Sigmoid colon (tissue), 7 donors: ENCODE data around the gene PGBD5. TPM values are rescaled to one million over a fixed set of nuclear protein-coding genes. Genes with fewer than 3 reads are reported as not detected.
A peak's percentile ranks its signal among the peaks of the same experiment; 100 is the strongest.

Experiments
- DNase-seq: peaks from one replicate; pipeline ENCODE4 v3.0.0-alpha.2; 2019
- H3K27ac ChIP-seq, 4 donors: fragments of 200-600 bp; sonication (generic); one replicate each; pipeline ENCODE4 v1.5.1; 2016 to 2019; ENCODE audit warnings: mild to moderate bottlenecking in 1 of 4
- H3K27me3 ChIP-seq, 3 donors: fragments of 200-600 bp; sonication (generic); one replicate each; pipeline ENCODE4 v1.5.1; 2019; ENCODE audit warnings: mild to moderate bottlenecking in 1 of 3
- H3K36me3 ChIP-seq, 4 donors: fragments of 200-600 bp; sonication (generic); one replicate each; pipeline ENCODE4 v1.5.1; 2016 to 2019
- H3K4me1 ChIP-seq, 4 donors: fragments of 200-600 bp; sonication (generic); one replicate each; pipeline ENCODE4 v1.5.1; 2017 to 2019
- H3K4me3 ChIP-seq, 4 donors: fragments of 200-600 bp; sonication (generic); one replicate each; pipeline ENCODE4 v1.5.1; 2017 to 2019; ENCODE audit warnings: mild to moderate bottlenecking in 2 of 4, moderate library complexity in 1 of 4
- H3K9me3 ChIP-seq, 4 donors: fragments of 200-600 bp in 3 of 4; sonication (generic) in 3 of 4; one replicate each; pipeline versions ENCODE4 v1.5.1 to v1.6.1; 2013 to 2019
- EP300 ChIP-seq, 4 donors: sonication (generic); formaldehyde crosslinking; IDR thresholded peaks; one replicate each; pipeline ENCODE4 v1.6.1; 2017; ENCODE audit warnings: antibody characterized with exemption in 4 of 4
- POLR2A ChIP-seq, 2 donors: fragments of 450-650 bp; IDR thresholded peaks; one replicate each; pipeline ENCODE4 v1.6.1; 2016; ENCODE audit warnings: antibody characterized with exemption in 2 of 2, mild to moderate bottlenecking in 2 of 2, moderate library complexity in 2 of 2
- POLR2AphosphoS5 ChIP-seq, 4 donors: sonication (generic); formaldehyde crosslinking; IDR thresholded peaks; one replicate each; pipeline ENCODE4 v1.6.1; 2017; ENCODE audit warnings: antibody characterized with exemption in 4 of 4
- WGBS, 2 donors: extraction: QIAGEN DNeasy Blood & Tissue Kit; methylation state at CpG; one replicate each; pipeline ENCODE4 v1.1.7; 2013; 5-methylcytosine and 5-hydroxymethylcytosine counted together
- intact Hi-C: fragments of 100-400 bp; cut with DNase I; formaldehyde crosslinking; loops from one replicate; pipeline ENCODE4 v1.15.1; 2023
- polyA plus RNA-seq, 3 donors: library from polyadenylated mRNA; stranded (reverse); fragments of 200-250 nt; gene quantifications; one replicate each; pipeline ENCODE4 v1.2.3, GENCODE V29; 2013
- total RNA-seq, 4 donors: library from RNA; depleted of rRNA; stranded (reverse); fragments of >200 nt; gene quantifications; one replicate each; pipeline ENCODE4 v1.1.0, GENCODE V29; 2016
- TF ChIP-seq, protein P1 (sequence below), 4 experiments: fragments of 450-650 bp in 3 of 4; fragments of 200-600 bp in 1 of 4; IDR thresholded peaks; one replicate each; pipeline ENCODE4 v1.5.1; 2016 to 2019; ENCODE audit warnings: antibody characterized with exemption in 4 of 4, mild to moderate bottlenecking in 3 of 4, moderate library complexity in 2 of 4
- donor health status: healthy with polysubstance abuse.
- donor health status: Bipolar disorder and iron deficiency.
- donor health status: healthy.

Gene PGBD5
- total and polyA plus RNA-seq, 7 donors: under 0.01 to 1.9 (median 1.1) TPM

DNA sequence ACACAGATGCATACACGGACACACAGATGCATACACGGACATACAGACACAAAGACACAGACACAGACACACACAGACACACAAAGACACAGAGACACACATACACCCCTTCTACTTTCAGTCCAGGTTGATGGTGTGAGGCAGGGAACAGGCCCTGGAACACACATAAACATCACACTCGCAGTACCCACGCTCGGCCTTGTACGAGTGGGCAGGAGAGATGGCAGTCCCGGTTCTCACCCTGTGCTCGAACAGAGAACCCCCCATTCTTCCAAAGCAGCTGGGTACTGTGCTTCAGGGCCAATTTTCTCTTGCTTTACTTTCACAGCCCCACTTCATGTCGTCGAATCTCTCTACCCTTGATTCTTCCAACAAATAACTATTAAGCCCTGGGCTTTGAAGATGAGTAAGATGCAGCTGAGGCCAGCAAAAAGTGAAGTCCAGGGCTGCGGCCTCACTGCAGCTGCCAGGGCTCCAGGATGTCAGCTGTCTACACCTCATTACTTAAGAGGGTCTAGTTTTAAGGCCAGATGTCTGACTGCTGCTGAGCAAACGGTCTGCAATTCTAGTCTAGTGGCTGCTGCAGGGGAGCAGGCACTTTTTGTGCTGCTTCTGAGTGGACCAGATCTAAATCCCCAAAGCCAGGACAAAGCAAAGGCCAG is 90.1 kb downstream of the PGBD5 start:
- intact Hi-C loops: no loop called here
- H3K4me1 ChIP-seq: peaks cover 0 to 10% (median 0%) of the 10 kb centered on the region in 4 donors
- no peak for DNase-seq
- H3K36me3 ChIP-seq: no peaks in the 10 kb centered on the region
- WGBS, 2 donors: 82 to 85% methylated on average over 12 of the region's 12 CpGs
- H3K9me3 ChIP-seq: no peaks in the 10 kb centered on the region
- H3K27ac ChIP-seq: no peak overlapping the region
- TF ChIP-seq POLR2A (IDR thresholded peaks at IDR 0.05) (no peak), POLR2AphosphoS5 (IDR thresholded peaks at IDR 0.05) (no peak), EP300 (IDR thresholded peaks at IDR 0.05) (no peak)
- TF ChIP-seq, protein P1, sequence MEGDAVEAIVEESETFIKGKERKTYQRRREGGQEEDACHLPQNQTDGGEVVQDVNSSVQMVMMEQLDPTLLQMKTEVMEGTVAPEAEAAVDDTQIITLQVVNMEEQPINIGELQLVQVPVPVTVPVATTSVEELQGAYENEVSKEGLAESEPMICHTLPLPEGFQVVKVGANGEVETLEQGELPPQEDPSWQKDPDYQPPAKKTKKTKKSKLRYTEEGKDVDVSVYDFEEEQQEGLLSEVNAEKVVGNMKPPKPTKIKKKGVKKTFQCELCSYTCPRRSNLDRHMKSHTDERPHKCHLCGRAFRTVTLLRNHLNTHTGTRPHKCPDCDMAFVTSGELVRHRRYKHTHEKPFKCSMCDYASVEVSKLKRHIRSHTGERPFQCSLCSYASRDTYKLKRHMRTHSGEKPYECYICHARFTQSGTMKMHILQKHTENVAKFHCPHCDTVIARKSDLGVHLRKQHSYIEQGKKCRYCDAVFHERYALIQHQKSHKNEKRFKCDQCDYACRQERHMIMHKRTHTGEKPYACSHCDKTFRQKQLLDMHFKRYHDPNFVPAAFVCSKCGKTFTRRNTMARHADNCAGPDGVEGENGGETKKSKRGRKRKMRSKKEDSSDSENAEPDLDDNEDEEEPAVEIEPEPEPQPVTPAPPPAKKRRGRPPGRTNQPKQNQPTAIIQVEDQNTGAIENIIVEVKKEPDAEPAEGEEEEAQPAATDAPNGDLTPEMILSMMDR (IDR thresholded peaks at IDR 0.05): no peak
- no peaks in the 10 kb centered on the region for H3K27me3 ChIP-seq
- H3K4me3 ChIP-seq: no peak overlapping the region

- intact Hi-C loops: no loop called here
Measured at GRCh38 chr1:230334447-230334837, 91.7 kb downstream of the PGBD5 start.

GRCh38 chr1:230333590-230334446 is 92.3 kb downstream of the PGBD5 start:
- no peak for DNase-seq
- intact Hi-C loops: no loop called here

More at GRCh38 chr1:230334447-230334837, 91.7 kb downstream of the PGBD5 start:
- no peak overlapping the region for H3K27ac ChIP-seq
- H3K9me3 ChIP-seq: no peaks in the 10 kb centered on the region
- 84 to 88% methylated on average over 3 of the region's 3 CpGs for WGBS, 2 donors
- H3K4me1 ChIP-seq: peaks cover 0 to 10% (median 0%) of the 10 kb centered on the region in 4 donors
- DNase-seq: no peak
- no peaks in the 10 kb centered on the region for H3K27me3 ChIP-seq
- TF ChIP-seq EP300 (IDR thresholded peaks at IDR 0.05) (no peak), POLR2AphosphoS5 (IDR thresholded peaks at IDR 0.05) (no peak), POLR2A (IDR thresholded peaks at IDR 0.05) (no peak)
- TF ChIP-seq, protein P1 (IDR thresholded peaks at IDR 0.05): no peak
- no peaks in the 10 kb centered on the region for H3K36me3 ChIP-seq
- no peak overlapping the region for H3K4me3 ChIP-seq

DNA sequence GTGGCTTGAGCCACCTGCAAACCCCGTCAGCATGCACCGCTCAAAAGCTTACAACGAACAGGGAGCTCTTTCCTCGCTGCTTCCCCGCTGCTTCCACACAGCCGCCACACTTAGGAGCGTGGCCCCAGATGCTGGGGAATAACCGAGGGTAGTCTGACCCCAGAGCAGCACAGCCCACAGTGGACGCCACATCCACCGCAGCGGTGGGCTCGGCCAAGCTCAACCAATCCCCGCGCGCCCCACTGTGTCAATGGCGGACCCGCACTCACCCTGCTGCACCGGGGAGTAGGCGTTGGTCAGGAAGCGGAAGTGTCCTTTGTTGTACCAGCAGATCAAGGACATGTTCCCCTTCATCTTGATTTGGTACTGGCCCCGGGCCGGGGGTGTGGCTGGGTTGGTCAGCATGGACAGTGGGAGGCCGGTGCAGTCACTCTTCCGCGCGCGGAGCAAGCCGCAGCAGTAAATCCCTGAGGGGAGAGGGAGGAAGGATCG is 93.5 kb downstream of the PGBD5 start:
- Histone ChIP-seq H3K27ac (no peak overlapping the region), H3K9me3 (no peaks in the 10 kb centered on the region), H3K27me3 (no peaks in the 10 kb centered on the region), H3K36me3 (no peaks in the 10 kb centered on the region), H3K4me1 (peaks cover 0 to 10% (median 0%) of the 10 kb centered on the region in 4 donors), H3K4me3 (peak overlapping the region in 1 of 4 donors; percentile 5)
- intact Hi-C loops: no loop called here
- 92 to 94% methylated on average over 29 of the region's 29 CpGs for WGBS, 2 donors
- TF ChIP-seq POLR2AphosphoS5 (IDR thresholded peaks at IDR 0.05) (no peak), POLR2A (IDR thresholded peaks at IDR 0.05) (no peak)
- TF ChIP-seq, protein P1 (IDR thresholded peaks at IDR 0.05): no peak
- DNase-seq: no peak

More at GRCh38 chr1:230333590-230334446, 92.3 kb downstream of the PGBD5 start:
- 92 to 95% methylated on average over 20 of the region's 20 CpGs for WGBS, 2 donors
- no peaks in the 10 kb centered on the region for H3K36me3 ChIP-seq
- peaks cover 0 to 10% (median 0%) of the 10 kb centered on the region in 4 donors for H3K4me1 ChIP-seq
- no peaks in the 10 kb centered on the region for H3K27me3 ChIP-seq
- no peaks in the 10 kb centered on the region for H3K9me3 ChIP-seq
- H3K27ac ChIP-seq: no peak overlapping the region
- H3K4me3 ChIP-seq: no peak overlapping the region
- TF ChIP-seq, protein P1 (IDR thresholded peaks at IDR 0.05): no peak
- no peak for TF ChIP-seq EP300 (IDR thresholded peaks at IDR 0.05)
- TF ChIP-seq POLR2A (IDR thresholded peaks at IDR 0.05): no peak
- no peak for TF ChIP-seq POLR2AphosphoS5 (IDR thresholded peaks at IDR 0.05)
